Measurements from ENCODE around the gene NAA25. TPM values are rescaled to one million over a fixed set of nuclear protein-coding genes. Genes with fewer than 3 reads are reported as not detected.
A peak's percentile ranks its signal among the peaks of the same experiment; 100 is the strongest.
"Not testable (repeated sequence)": the region's sequence is repeated elsewhere in the genome, so short reads cannot be mapped to it uniquely, and the experiment has no call there.

The NAA25 gene
- total RNA-seq, 1 donor from 2014 or later: 12.5 TPM

DNA sequence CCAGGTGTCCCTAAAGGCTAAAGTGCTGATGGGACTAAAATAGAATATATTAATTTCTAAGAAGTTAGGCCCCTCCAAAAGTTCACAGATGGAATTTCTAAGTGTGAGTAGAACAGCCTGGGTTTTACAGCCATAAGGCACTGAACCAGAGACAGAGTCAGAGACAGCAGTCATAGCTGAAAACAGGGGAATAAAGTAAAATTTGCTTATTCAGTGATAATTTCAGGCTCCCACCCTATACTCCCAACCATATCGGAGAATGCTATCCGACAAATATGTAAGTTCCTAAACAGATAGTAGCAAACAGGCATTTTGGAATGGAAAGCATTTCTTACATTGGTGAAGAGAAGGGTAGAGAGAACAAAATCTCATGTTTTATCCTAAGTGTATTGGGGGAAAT, 45.3 kb downstream of the NAA25 start:
- DNase-seq (ENCODE audit: low read depth in 2 of 2): no peak

DNA sequence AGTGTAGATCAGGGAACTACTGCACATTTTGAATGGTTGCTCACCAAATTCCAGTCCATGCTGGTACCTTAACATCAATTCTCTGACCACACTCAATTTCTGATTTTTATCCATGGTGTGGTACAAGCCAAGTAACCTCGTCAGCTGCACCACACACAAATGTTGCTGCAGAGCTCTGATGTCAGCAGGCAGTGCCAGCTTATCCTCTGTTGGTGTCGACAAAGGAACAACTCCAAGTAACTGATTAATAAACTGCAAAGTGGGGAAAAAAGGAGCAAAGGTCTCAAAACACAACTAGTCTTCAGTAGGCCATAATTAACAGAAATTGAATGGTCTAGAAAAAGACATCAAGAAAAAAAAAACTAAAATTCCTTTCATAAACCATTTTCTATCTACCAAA, 47.4 kb downstream of the NAA25 start:
- no peak for DNase-seq (ENCODE audit: low read depth in 2 of 2)

DNA sequence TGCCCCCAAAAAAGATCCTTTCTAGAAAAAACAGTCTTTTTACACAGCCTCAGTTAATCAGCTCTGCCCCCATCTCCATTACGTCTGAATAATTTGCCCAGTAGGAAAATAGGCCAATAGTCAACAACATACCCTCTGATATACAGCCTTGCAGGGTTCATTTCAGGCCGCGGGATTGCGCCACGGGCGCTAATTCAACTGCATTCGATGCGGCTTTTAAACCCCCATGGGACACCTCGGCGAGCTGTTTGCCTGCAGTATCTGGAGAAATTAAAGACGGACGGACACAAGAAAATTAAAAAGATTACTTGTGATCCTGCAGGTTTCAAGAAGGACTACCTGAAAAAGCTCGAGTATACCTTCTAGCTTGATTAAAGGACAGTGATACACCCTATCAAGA, 59.2 kb downstream of the NAA25 start:
- no peak for DNase-seq (ENCODE audit: low read depth in 2 of 2)

DNA sequence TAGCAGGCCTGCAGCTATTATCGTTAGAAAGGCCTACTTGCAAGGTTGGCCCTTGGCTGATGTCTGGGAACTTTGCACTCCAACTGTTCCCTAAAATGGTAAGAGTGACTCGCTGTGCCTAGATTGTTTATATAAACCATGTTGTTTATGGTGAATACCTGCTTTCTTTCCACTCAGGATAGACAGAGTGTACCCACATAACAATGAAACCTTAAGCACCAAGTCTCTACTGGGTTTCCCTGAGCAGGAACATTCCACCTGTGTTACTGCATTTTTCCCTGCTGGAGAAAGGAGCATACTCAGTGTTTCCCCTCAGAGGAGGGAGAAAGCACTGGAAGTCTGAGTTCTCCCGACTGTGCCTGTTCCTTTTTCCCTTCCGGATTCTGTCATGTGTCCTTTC, 62.6 kb downstream of the NAA25 start:
- DNase-seq (ENCODE audit: low read depth in 2 of 2): no peak

DNA sequence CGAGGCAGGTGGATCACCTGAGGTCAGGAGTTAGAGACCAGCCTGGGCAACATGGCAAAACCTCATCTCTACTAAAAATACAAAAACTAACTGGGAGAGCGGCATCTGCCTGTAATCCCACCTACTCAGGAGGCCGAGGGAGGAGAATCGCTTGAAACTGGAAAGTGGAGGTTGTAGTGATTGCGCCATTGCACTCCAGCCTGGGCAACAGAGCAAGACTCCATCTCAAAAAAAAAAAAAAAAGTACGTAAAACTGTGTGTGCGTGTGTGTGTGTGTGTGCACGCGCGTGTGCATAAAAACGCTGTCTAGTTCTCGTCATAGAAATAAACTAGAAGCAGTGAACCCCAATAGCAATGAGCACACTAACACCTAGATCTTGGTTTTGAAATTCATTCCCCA, 72.0 kb downstream of the NAA25 start:
- DNase-seq (ENCODE audit: low read depth in 2 of 2): not testable (repeated sequence)

DNA sequence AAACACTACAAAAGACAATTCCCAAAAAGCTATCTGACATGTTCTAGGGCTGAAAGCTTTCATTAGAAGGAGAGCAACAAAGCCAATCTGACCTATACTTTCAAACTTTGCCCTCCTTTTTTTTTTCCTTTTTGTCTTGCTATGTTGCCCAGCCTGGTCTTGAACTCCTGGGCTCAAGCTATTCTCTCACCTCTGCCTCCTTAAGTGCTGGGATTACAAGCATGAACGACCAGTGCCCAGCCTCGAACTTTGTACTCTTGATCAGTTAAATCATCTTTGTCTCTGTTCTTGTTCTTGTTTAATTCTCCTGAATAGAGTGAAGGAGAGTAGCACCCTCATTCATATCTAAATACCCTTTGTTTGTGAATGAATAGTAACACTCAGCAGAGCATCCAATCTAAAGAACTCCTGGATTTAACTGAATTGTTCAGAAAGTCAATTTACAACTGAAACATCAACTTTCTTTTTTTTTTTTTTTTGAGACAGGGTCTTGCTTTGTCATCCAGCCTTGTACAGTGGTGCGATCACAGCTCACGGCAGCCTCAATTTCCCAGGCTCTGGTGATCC, 73.3 kb downstream of the NAA25 start:
- no peak for DNase-seq (ENCODE audit: low read depth in 2 of 2)

DNA sequence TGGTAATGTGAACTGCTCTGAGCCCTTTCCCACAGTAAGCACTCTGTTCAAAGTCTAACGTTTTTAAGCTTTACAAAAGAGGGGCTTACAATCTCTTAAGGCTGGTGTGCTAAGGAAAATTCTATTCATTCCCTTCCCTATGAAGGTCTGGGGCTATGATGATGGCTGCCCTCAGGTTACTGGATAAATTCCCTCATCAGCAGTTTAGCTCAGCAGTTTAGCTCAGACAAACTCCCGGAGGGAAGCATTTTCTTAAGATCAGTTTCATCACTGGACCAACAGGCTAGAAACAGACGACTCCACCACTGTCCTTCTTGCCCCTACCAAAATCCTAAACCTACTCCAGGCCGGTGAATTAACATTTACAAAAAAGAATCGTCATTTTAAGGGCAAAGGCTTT, 76.3 kb downstream of the NAA25 start:
- no peak for DNase-seq (ENCODE audit: low read depth in 2 of 2)

DNA sequence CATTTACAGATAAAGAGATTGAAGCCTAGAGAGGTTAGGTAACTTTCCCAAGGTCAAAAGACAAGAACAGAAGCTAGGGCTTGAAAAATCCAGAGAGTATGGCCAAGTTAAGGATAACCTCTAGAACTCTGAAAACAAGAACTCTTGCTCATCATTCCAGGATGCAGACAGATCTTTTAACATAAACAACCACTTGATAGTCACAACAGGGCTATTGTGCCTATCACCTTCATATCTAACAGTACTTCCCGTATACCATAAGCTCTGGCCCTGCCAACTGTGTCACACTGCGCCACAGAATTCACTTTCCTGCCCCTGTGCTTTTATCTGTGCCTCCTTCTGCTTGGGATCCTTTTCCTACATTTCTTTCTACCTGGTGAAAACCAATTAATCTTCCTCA, 77.1 kb downstream of the NAA25 start:
- peak; percentile 46 to 64 for DNase-seq (ENCODE audit: low read depth in 2 of 2)

DNA sequence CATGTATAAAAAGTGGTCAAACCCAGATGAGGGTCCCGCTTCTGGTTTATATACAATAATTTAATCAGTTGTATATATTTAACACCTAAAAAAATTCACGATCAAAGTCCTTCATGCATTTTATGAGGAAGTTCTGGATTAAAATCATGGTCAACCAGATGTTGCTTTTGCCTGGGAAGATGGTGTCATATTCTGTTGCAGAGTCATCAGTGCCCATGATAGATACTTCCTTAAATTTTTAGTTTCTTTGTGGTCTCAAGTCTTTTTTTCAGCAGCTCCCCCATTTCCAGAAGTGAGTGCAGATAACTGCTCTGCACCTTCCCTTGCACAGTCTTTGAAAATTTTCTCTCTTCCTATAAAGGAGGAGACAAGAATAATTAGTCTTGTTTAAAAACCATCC, 79.3 kb downstream of the NAA25 start:
- DNase-seq (ENCODE audit: low read depth in 2 of 2): no peak

DNA sequence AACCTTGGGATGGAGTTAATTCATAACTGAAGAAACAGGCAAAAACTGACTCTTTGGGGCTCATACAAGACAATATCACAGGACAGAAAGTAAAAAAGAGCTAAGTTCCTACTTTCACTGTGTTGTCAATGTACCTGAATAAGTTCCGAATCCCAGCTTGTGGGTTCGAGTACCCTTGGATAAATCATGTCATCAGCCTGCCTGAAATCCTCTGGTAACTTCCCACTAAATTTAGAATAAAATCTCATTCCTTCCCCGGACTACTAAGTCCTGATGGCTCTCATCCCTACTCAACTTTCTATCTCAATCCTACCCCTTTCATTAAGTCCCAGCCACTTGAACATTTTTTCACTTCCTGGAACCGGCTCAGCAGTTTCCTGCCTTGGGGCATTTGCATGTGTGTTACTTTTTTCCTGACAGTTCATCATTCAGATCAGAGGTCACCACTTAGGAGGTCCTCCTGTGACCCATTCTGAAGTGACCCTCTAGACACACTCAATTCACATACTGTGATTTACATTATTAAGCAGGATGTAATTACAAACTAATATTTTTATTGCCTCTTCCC, 82.7 kb downstream of the NAA25 start:
- peak; percentile 17 to 56 for DNase-seq (ENCODE audit: low read depth in 2 of 2)

DNA sequence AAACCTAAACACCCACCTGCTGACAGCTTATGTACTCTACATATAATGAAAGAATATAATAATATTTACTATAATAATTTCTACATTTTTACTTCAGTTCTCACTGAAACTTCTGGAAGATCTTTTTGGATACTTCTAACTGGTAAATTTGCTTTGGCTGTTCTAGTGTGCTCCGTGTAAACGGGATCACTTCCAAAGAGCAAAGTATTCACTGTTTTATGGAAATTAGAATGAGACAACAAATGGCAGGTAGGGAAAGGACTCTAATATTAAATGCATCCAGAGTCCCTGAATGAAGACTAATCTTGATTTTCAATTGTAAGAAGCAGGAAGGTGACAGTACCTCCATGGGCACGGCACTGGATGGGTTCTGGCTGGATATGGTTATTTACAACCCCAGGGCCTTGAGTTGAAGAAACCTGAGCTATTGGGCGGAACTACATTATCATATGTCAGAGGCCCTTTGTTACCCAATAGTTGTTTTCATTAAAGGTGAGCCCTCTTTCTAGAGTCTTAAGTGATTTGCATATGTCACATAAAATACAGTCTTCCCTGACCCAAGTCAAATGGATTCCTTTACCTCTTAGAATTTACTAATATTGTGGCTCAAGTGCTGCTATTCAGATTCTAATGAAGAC, 84.7 kb downstream of the NAA25 start:
- no peak for DNase-seq (ENCODE audit: low read depth in 2 of 2)

DNA sequence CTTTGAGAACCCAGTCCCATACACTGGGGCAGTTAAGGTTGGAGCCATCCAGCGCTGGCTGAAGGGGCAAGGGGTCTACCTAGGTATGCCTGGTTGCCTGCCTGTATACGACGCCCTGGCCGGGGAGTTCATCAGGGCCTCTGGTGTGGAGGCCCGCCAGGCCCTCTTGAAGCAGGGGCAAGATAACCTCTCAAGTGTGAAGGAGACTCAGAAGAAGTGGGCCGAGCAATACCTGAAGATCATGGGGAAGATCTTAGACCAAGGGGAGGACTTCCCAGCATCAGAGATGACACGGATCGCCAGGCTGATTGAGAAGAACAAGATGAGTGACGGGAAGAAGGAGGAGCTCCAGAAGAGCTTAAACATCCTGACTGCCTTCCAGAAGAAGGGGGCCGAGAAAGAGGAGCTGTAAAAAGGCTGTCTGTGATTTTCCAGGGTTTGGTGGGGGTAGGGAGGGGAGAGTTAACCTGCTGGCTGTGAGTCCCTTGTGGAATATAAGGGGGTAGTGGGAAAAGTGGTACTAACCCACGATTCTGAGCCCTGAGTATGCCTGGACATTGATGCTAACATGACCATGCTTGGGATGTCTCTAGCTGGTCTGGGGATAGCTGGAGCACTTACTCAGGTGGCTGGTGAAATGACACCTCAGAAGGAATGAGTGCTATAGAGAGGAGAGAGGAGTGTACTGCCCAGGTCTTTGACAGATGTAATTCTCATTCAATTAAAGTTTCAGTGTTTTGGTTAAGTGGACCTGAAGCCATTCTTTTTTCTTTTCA, 86.2 kb downstream of the NAA25 start:
- no peak for DNase-seq (ENCODE audit: low read depth in 2 of 2)

DNA sequence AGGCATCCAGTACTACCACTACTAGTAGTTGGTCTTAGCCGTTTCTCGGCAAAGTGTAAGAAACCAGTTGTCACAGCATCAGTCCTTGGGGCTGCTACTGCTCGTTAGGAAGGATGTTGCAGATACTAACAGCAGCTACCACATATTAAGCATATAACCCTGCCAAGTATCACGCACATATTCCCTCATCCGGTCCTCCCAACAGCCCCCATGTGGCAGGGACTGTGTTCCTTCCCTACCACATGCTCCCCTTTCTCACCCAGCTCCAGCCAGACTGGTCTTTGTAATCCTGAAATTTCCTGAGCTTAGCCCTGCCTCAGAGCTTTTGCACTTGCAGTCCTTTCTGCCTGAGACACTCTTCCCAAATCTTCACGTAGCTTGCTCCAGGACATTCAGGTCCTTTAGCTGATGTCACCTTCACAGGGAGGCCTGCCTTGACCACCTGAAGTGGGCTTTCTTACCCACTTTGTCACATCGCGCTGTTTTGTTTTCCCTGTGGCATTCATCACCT, 87.6 kb downstream of the NAA25 start:
- no peak for DNase-seq (ENCODE audit: low read depth in 2 of 2)

DNA sequence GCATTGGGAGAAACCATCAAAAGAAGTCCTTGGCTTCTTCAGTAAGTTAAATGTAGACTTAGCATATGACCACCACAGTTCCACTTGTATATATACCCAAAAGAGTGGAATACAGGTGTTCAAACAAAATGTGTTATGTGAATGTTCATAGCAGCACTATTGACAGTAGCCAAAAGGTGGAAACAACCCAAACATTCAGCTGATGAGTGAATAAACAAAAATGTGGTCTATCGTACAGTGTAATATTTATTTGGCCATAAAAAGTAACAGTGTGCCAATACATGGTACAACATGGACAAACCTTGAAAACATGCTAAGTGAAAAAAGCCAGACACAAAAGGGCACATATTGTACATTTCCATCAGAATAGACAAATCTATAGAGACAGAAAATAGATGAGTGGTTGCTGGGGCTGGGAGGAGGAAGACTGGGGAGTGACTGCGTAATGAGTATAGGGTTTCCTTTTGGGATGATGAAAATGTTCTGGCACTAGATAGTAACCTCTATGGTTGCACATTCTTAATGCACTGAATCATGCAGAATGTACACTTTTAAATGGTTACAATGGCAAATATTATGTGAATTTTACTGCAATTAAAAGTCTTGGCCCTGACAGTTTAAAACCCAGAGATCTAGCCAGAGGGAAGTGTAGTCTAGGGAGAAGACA, 89.9 kb downstream of the NAA25 start:
- DNase-seq (ENCODE audit: low read depth in 2 of 2): peak; percentile 6 to 53

DNA sequence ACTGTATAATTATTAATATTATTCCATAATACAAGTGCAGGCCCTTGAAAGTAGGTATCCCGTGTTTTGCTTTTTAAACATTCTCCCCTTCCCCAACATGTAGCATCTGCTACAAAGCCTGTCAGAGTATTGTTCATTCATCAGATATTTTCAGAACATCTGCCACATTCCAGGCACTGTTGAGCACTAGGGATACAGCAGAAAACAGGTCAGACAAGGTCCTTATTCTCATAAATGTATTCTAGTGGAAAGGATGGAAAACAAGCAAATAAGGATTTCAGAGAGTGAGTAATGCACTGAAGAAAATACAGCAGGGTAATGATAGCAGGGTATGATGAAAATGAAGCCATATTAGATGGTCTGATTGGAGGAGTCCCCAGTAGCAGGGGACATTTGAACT, 91.5 kb downstream of the NAA25 start:
- no peak for DNase-seq (ENCODE audit: low read depth in 2 of 2)

DNA sequence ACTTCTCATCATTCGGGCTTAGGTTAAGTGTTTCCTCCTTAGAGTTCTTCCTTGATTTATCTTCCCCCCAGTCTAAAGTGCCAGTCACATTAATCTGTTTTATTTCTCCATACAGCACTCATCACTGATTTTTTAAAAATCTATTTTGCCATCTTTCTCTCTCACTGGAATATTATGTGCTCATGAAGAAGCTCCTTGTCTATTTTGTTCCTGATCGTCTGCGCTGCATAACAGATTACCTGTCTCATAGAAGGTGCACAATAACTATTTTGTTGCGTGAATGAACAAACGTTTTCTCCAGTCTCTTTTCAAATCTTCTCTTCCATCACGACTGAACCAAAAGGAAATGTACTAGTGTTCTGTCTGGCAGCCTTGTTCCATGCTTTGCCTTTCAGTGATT, 92.6 kb downstream of the NAA25 start:
- DNase-seq (ENCODE audit: low read depth in 2 of 2): no peak

DNA sequence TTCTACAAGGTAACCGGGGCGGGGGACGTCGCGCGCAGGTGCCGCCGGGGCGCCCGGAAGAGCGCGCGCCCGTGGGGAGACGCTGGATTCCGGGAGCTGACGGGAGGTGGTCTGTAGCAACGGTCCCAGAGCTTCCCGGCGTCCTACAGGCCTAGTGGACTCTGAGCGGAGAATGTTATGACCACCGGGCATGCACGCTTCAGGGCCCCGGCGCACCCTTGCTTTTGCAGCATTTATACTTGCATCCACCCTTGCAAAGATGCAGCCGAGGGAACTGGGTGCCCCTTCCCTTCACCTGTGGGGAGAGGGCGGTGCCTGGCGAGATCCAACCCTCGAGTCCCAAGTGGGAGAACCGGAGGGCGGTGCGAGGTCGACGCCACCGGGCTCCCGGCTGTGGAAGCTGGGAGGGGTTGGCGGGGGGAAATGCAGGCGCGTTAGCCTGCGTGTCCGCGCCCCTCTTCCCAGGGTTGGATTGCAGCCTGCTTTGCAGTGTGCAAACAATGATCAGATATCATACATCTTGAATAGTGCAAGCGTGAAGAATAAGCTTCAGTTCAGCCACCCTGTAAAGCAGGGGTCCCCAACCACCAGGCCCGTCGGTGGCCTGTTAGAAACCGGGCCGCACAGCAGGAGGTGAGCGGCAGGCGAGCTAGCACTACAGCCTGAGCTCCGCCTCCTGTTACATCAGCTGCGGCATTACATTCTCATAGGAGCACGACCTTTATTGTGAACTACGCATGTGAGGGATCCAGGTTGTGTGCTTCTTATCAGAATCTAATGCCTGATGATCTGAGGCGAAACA, 94.8 kb downstream of the NAA25 start:
- peak; percentile 89 to 90 for DNase-seq (ENCODE audit: low read depth in 2 of 2)

DNA sequence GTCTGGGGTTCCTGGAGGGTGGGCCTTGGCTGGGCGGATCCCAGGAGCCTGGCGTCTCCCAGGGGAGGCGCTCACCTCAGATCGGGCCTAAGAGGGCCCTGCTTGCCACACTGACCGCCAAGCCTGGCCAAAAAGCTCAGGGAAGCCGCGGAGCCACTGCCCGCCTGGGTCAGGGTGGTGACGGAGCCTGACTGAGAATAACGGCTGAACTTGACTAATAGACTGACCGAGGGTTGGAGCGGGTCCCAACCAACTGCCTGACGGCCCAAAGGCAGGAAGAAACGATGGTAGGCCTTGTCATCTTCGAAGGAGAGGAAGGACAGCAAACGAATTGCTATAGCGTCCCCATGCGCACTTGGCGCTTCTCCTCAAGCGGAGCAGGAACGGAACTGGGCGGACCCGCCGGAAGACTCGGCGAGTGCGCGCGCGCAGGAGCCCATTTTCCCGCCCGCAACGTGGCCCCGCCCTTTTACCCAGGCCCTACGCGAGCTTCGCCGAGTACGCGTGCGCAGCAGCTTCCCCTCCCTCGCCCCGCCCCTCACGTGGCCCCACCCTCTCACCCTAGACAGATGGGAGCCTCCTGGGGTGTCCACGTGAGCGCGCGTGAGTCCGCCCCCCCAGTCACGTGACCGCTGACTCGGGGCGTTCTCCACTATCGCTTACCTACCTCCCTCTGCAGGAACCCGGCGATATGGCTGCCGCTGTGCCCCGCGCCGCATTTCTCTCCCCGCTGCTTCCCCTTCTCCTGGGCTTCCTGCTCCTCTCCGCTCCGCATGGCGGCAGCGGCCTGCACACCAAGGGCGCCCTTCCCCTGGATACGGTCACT, 95.6 kb downstream of the NAA25 start, which contains the start of the genes ERP29 and TMEM116:
ERP29 (plus strand) TSS at position 652 of the 826 bp plus-strand sequence; CDS start at position 692, 40 bp downstream.
TMEM116 (minus strand) TSS at position 391 of the 826 bp plus-strand sequence. CDS start 7,895 bp downstream, outside the sequence.
- peak; percentile 99 to 100 for DNase-seq (ENCODE audit: low read depth in 2 of 2)

DNA sequence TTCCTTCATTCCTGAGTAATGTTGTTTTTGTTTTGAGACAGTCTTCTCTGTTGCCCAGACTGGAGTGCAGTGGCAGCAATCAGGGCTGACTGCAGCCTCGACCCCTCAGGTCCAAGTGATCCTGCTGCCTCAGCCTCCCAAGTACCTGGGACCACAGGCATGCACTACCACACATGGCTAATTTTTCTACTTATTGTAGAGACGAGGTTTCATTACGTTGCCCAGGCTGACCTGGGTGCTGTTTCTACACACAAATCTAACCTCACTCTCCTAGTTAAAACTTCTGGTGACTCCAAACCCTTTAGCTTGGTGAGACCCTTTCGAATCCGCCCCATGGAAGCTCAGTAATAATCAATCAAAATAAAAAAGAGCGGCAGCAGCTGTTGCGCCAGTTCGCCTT, 96.9 kb downstream of the NAA25 start:
- no peak for DNase-seq (ENCODE audit: low read depth in 2 of 2)

Measured in lung microvascular endothelial cell (primary cell).